Hepatocyte (in vitro differentiated cells): ENCODE measurements around the gene TEX10.

ENCODE experiments used
- EZH2 ChIP-seq: fragments of 200-600 bp; sonication (generic); IDR thresholded peaks from 2 replicates; pipeline ENCODE4 v1.6.1; 2016; ENCODE audit warnings: antibody characterized with exemption, mild to moderate bottlenecking, borderline replicate concordance
- EZH2phosphoT487 ChIP-seq: fragments of 200-600 bp; sonication (generic); IDR thresholded peaks from one replicate; pipeline ENCODE4 v1.6.1; 2018; ENCODE audit warnings: antibody characterized with exemption, mild to moderate bottlenecking, low read depth, moderate library complexity; ENCODE audit not compliant: unreplicated experiment, severe bottlenecking
- TF ChIP-seq, protein P1 (sequence below): fragments of 200-600 bp; sonication (generic); IDR thresholded peaks from 2 replicates; pipeline ENCODE4 v1.5.1; 2016; ENCODE audit warnings: antibody characterized with exemption, mild to moderate bottlenecking; ENCODE audit not compliant: poor library complexity

DNA sequence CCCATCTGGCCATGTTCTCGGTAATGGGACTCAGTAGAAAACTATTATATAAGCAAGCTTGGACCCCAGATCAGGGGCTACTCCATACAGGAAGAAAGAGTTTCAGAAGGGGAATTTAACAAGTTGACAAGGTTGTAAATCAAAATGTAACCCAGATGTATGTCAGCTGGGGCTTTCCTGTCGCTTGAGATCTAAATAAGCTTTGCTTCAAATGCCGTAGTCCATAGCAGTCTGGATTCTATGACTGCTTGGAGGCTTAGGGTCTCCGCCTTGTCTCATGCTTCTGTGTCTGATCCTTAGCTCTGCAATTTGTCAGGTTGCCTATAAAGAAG, 70.4 kb downstream of the TEX10 start:
- TF ChIP-seq, protein P1, sequence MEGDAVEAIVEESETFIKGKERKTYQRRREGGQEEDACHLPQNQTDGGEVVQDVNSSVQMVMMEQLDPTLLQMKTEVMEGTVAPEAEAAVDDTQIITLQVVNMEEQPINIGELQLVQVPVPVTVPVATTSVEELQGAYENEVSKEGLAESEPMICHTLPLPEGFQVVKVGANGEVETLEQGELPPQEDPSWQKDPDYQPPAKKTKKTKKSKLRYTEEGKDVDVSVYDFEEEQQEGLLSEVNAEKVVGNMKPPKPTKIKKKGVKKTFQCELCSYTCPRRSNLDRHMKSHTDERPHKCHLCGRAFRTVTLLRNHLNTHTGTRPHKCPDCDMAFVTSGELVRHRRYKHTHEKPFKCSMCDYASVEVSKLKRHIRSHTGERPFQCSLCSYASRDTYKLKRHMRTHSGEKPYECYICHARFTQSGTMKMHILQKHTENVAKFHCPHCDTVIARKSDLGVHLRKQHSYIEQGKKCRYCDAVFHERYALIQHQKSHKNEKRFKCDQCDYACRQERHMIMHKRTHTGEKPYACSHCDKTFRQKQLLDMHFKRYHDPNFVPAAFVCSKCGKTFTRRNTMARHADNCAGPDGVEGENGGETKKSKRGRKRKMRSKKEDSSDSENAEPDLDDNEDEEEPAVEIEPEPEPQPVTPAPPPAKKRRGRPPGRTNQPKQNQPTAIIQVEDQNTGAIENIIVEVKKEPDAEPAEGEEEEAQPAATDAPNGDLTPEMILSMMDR: no peak
- TF ChIP-seq EZH2: no peak
- TF ChIP-seq EZH2phosphoT487: no peak
